ENCODE data around the gene CHMP4B.

GRCh38 chr20:33863440-33864323 is 52.5 kb downstream of the CHMP4B start:
- TF ChIP-seq CTCF (IDR thresholded peaks at IDR 0.05), result no peak
- TF ChIP-seq POLR2A (IDR thresholded peaks at IDR 0.05), result no peak
